H1 (cell line): Measurements from ENCODE around the gene CD8B2. TPM values are rescaled to one million over a fixed set of nuclear protein-coding genes. Genes with fewer than 3 reads are reported as not detected.

ENCODE experiments used
- CTCF ChIA-PET: fragments of 300-600 bp; sonication (Branson Sonifier 250); formaldehyde crosslinking; loops from one replicate; lab custom pipeline; 2021; ENCODE audit not compliant: partially characterized antibody; lab: Charles Lee
- POLR2A ChIA-PET: fragments of 300-600 bp; sonication (Branson Sonifier 250); formaldehyde crosslinking; loops from one replicate; lab custom pipeline; 2021; ENCODE audit warnings: inconsistent platforms; ENCODE audit not compliant: partially characterized antibody; lab: Charles Lee
- DNase-seq, 2 experiments: peaks; one replicate each; pipeline versions ENCODE4 v3.0.0 to v3.0.0-alpha.2; 2010 to 2022; ENCODE audit warnings: low spot score in 2 of 2, low read depth in 1 of 2, mixed read lengths in 1 of 2
- FAIRE-seq: peaks from 2 replicates; lab custom pipeline; 2011; peaks lifted over from hg19 to GRCh38; lab: Jason Lieb, UNC
- H2AFZ ChIP-seq: 2 replicates; pipeline ENCODE4 v1.8.1; 2012; ENCODE audit warnings: low read length, inconsistent platforms
- H2AK5ac ChIP-seq: 2 replicates; pipeline ENCODE4 v1.6.1; 2013; ENCODE audit warnings: low read depth, low read length
- H2BK120ac ChIP-seq: replicated peaks from 2 replicates; pipeline ENCODE3; 2013; ENCODE audit warnings: low read depth, low read length, inconsistent platforms
- H2BK12ac ChIP-seq: 2 replicates; pipeline ENCODE4 v1.6.1; 2013; ENCODE audit warnings: low read depth, low read length
- H2BK15ac ChIP-seq: 2 replicates; pipeline ENCODE4 v1.6.1; 2013; ENCODE audit warnings: low read length
- H2BK20ac ChIP-seq: 2 replicates; pipeline ENCODE4 v1.6.1; 2013; ENCODE audit warnings: low read length
- H2BK5ac ChIP-seq: 2 replicates; pipeline ENCODE4 v1.6.1; 2013; ENCODE audit warnings: low read depth, low read length
- H3K14ac ChIP-seq: 2 replicates; pipeline ENCODE4 v1.6.1; 2013; ENCODE audit warnings: inconsistent platforms; ENCODE audit not compliant: insufficient read length
- H3K18ac ChIP-seq: 2 replicates; pipeline ENCODE4 v1.6.1; 2013; ENCODE audit warnings: low read length; ENCODE audit errors: extremely low read depth
- H3K23ac ChIP-seq: 2 replicates; pipeline ENCODE4 v1.6.1; 2013; ENCODE audit warnings: inconsistent platforms; ENCODE audit not compliant: insufficient read length
- H3K23me2 ChIP-seq: 2 replicates; pipeline ENCODE4 v1.6.1; 2013; ENCODE audit warnings: low read depth, low read length
- H3K27ac ChIP-seq: 2 replicates; pipeline ENCODE4 v1.6.1; 2011; ENCODE audit warnings: low read depth, low read length, inconsistent platforms
- H3K27me3 ChIP-seq, 4 experiments: replicated peaks in 1 of 4; 1 replicate in 1 of 4; 2 replicates in 3 of 4; pipeline versions ENCODE4 v1.6.1 to v1.8.1; 2011 to 2013; ENCODE audit warnings: low read length in 3 of 4, mild to moderate bottlenecking in 3 of 4, inconsistent platforms in 2 of 4, mixed read lengths in 2 of 4, moderate library complexity in 1 of 4; ENCODE audit not compliant: control insufficient read depth in 3 of 4, insufficient read depth in 3 of 4; ENCODE audit errors: extremely low read depth in 1 of 4
- H3K36me3 ChIP-seq, 4 experiments: 2 replicates each; pipeline versions ENCODE4 v1.6.1 to v1.8.1; 2011 to 2013; ENCODE audit warnings: mild to moderate bottlenecking in 4 of 4, low read length in 3 of 4, moderate library complexity in 2 of 4, control low read depth in 1 of 4, inconsistent platforms in 1 of 4; ENCODE audit not compliant: insufficient read depth in 4 of 4, control insufficient read depth in 2 of 4
- H3K4ac ChIP-seq: replicated peaks from 2 replicates; pipeline ENCODE3; 2013; ENCODE audit warnings: low read length, low read depth, mixed read lengths, inconsistent platforms; ENCODE audit not compliant: insufficient read length
- H3K4me1 ChIP-seq, 4 experiments: replicated peaks in 1 of 4; 1 replicate in 1 of 4; 2 replicates in 3 of 4; pipeline versions ENCODE4 v1.6.1 to v1.8.1; 2011 to 2013; ENCODE audit warnings: low read length in 3 of 4, inconsistent platforms in 2 of 4, mixed read lengths in 1 of 4; ENCODE audit not compliant: insufficient read depth in 4 of 4, control insufficient read depth in 3 of 4
- H3K4me2 ChIP-seq, 2 experiments: 2 replicates each; pipeline versions ENCODE4 v1.6.1 to v1.8.1; 2011 to 2013; ENCODE audit warnings: low read depth in 2 of 2, low read length in 2 of 2, control low read depth in 1 of 2, inconsistent platforms in 1 of 2, mild to moderate bottlenecking in 1 of 2; ENCODE audit not compliant: insufficient read depth in 1 of 2
- H3K4me3 ChIP-seq, 4 experiments: fragments of 200-600, 300-600 bp in 1 of 4; sonication (generic), shearing (Covaris generic), sonication (Bioruptor Twin) in 1 of 4; 2 replicates each; pipeline versions ENCODE4 v1.5.1 to v1.8.1; 2011 to 2016; ENCODE audit warnings: low read length in 4 of 4, low read depth in 3 of 4, control low read depth in 2 of 4, inconsistent platforms in 2 of 4, mild to moderate bottlenecking in 2 of 4, mixed read lengths in 1 of 4, moderate library complexity in 1 of 4; ENCODE audit not compliant: insufficient read depth in 2 of 4; ENCODE audit errors: extremely low read depth in 1 of 4
- H3K56ac ChIP-seq: replicated peaks from 2 replicates; pipeline ENCODE3; 2013; ENCODE audit warnings: low read depth, mild to moderate bottlenecking, mixed read lengths, low read length, inconsistent platforms; ENCODE audit not compliant: insufficient read length
- H3K79me1 ChIP-seq: 2 replicates; pipeline ENCODE4 v1.6.1; 2013; ENCODE audit warnings: low read depth, low read length, control low read depth
- H3K79me2 ChIP-seq, 2 experiments: 2 replicates each; pipeline versions ENCODE4 v1.6.1 to v1.8.1; 2012 to 2013; ENCODE audit warnings: low read length in 2 of 2, mild to moderate bottlenecking in 2 of 2, inconsistent platforms in 1 of 2; ENCODE audit not compliant: insufficient read depth in 2 of 2, control insufficient read depth in 1 of 2
- H3K9ac ChIP-seq, 4 experiments: replicated peaks in 1 of 4; 1 replicate in 1 of 4; 2 replicates in 3 of 4; pipeline versions ENCODE4 v1.6.1 to v1.8.1; 2011 to 2013; ENCODE audit warnings: low read depth in 3 of 4, low read length in 3 of 4, control low read depth in 2 of 4, mild to moderate bottlenecking in 2 of 4, moderate library complexity in 2 of 4, inconsistent platforms in 1 of 4; ENCODE audit errors: extremely low read depth in 1 of 4
- H3K9me3 ChIP-seq, 2 experiments: 2 replicates each; pipeline versions ENCODE4 v1.6.1 to v1.8.1; 2012 to 2013; ENCODE audit warnings: mild to moderate bottlenecking in 2 of 2, moderate library complexity in 2 of 2, control low read depth in 1 of 2, inconsistent platforms in 1 of 2, low read depth in 1 of 2, low read length in 1 of 2, mixed read lengths in 1 of 2; ENCODE audit not compliant: insufficient read depth in 2 of 2
- H4K20me1 ChIP-seq, 2 experiments: replicated peaks in 1 of 2; 2 replicates each; pipeline versions ENCODE3 to v1.8.1; 2011 to 2013; ENCODE audit warnings: inconsistent platforms in 2 of 2, low read length in 2 of 2, mild to moderate bottlenecking in 1 of 2; ENCODE audit not compliant: insufficient read depth in 2 of 2, control insufficient read depth in 1 of 2
- H4K5ac ChIP-seq: 2 replicates; pipeline ENCODE4 v1.6.1; 2013; ENCODE audit warnings: low read length, low read depth, mixed read lengths, inconsistent platforms; ENCODE audit not compliant: insufficient read length
- H4K8ac ChIP-seq: 2 replicates; pipeline ENCODE4 v1.8.0; 2013; ENCODE audit warnings: mild to moderate bottlenecking, moderate library complexity, low read length, inconsistent platforms; ENCODE audit not compliant: insufficient read depth; ENCODE audit errors: extremely low read depth
- H4K91ac ChIP-seq: replicated peaks from 2 replicates; pipeline ENCODE3; 2013; ENCODE audit warnings: low read length, mixed read lengths, inconsistent platforms; ENCODE audit not compliant: insufficient read length
- KDM5A ChIP-seq: fragments of 200-600 bp; IDR thresholded peaks from 2 replicates; pipeline ENCODE4 v1.7.1; 2012; ENCODE audit warnings: mild to moderate bottlenecking, low read length, inconsistent platforms, mixed read lengths
- POLR2A ChIP-seq, 2 experiments: IDR thresholded peaks; 1 replicate in 1 of 2; 2 replicates in 1 of 2; pipeline ENCODE4 v1.6.1; 2011; ENCODE audit warnings: low read depth in 2 of 2, low read length in 2 of 2, mild to moderate bottlenecking in 2 of 2; ENCODE audit errors: control extremely low read depth in 1 of 2
- SIX5 ChIP-seq: IDR thresholded peaks from 2 replicates; pipeline ENCODE4 v1.6.1; 2011; ENCODE audit warnings: mild to moderate bottlenecking, low read depth, low read length
- SP1 ChIP-seq: IDR thresholded peaks from 2 replicates; pipeline ENCODE4 v1.6.1; 2011; ENCODE audit warnings: low read depth, low read length
- SRF ChIP-seq: IDR thresholded peaks from 2 replicates; pipeline ENCODE4 v1.6.1; 2011; ENCODE audit warnings: mild to moderate bottlenecking, low read depth, low read length, moderate library complexity
- SUZ12 ChIP-seq: fragments of 200-600 bp; sonication (generic); IDR thresholded peaks from 2 replicates; pipeline ENCODE4 v1.6.1; 2012; ENCODE audit warnings: mild to moderate bottlenecking, inconsistent platforms, low read length, moderate library complexity, mixed read lengths
- WGBS, 2 experiments: shearing (Covaris generic) in 1 of 2; methylation state at CpG; one replicate each; pipeline versions ENCODE4 v1.1.6 to v1.1.7; 2013 to 2015; ENCODE audit warnings: low lambda C conversion rate in 2 of 2, mixed read lengths in 2 of 2, inconsistent platforms in 1 of 2, low coverage in 1 of 2, missing lambda C conversion rate in 1 of 2; ENCODE audit not compliant: insufficient replicate concordance in 2 of 2, insufficient coverage in 1 of 2, insufficient read length in 1 of 2; ENCODE audit errors: extremely low coverage in 1 of 2, missing lambda C conversion rate in 1 of 2; 5-methylcytosine and 5-hydroxymethylcytosine counted together
- polyA plus RNA-seq, 7 experiments: library from polyadenylated mRNA; depleted of rRNA in 3 of 7; stranded (reverse) in 5 of 7; unstranded in 2 of 7; fragments of >200 nt in 5 of 7; fragments of 200-250 nt in 2 of 7; gene quantifications; 1 replicate in 5 of 7; 2 replicates in 1 of 7; 4 replicates in 1 of 7; pipeline versions ENCODE4 v1.2.1 to v1.2.3, GENCODE V29; 2011 to 2013; ENCODE audit warnings: missing spikeins in 2 of 7, mixed read lengths in 2 of 7
- total RNA-seq: library from RNA; stranded (reverse); fragmentation: NEBNext Ultra II Directional; extraction: Animal tissue kit (Norgen Biotek cat#: 25700); gene quantifications from 2 replicates; pipeline ENCODE4 v1.2.1, GENCODE V29; 2021
- TF ChIP-seq, protein P1 (sequence below): IDR thresholded peaks from 2 replicates; pipeline ENCODE4 v1.6.1; 2012; ENCODE audit warnings: low read length, inconsistent platforms

CD8B2 gene
- total and polyA plus RNA-seq, 2 of the 8 experiments (the other 6 are each of a cell fraction or from before 2014, with no cell fraction given): 0.03 TPM; not detected in 1

DNA sequence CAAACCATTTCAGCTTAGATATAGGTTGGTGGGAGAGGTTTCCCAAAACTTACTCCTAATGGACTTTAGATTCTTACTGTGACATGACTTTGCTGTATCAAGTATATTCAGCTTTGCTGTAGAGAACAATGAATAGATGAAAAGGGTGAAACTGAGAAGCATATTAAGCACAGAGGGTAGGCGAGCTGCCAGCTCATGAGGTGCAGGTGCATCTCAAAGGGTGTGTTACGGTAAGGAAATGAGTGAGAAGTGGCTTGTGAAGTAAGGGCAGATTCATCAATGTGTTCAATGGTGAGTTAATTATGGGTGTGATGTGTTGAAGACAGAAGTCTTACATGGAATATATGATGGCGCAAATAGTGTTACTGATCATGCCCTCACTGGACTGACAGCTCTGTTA, 49.3 kb downstream of the CD8B2 start:
- Histone ChIP-seq H3K9ac (no peak overlapping the region), H4K8ac (no peak overlapping the region), H2BK120ac (no peak overlapping the region), H3K14ac (no peak overlapping the region), H2BK12ac (no peak overlapping the region), H3K23me2 (no peaks in the 10 kb centered on the region), H3K18ac (no peak overlapping the region), H2AFZ (no peak overlapping the region), H3K4me1 (no peaks in the 10 kb centered on the region), H3K56ac (no peak overlapping the region), H3K4me3 (no peak overlapping the region), H2BK20ac (no peak overlapping the region), H3K27ac (no peak overlapping the region), H2AK5ac (no peak overlapping the region), H3K79me2 (no peaks in the 10 kb centered on the region), H2BK5ac (no peak overlapping the region), H3K23ac (no peak overlapping the region), H3K4ac (no peak overlapping the region), H3K79me1 (no peaks in the 10 kb centered on the region), H3K4me2 (no peak overlapping the region), H2BK15ac (no peak overlapping the region), H4K20me1 (no peaks in the 10 kb centered on the region)
- no peak for DNase-seq
- 90% methylated on average over 3 of the region's 3 CpGs; no CpG with 5 or more reads in 1 of the 2 experiments for WGBS, 2 experiments
- no peak for FAIRE-seq
- POLR2A ChIA-PET: no interaction called here
- no peak for TF ChIP-seq POLR2A (IDR thresholded peaks at IDR 0.05; ENCODE audit: control extremely low read depth in 1 of 2, low read depth in 2 of 2, low read length in 2 of 2)
- TF ChIP-seq SUZ12: no peak
- TF ChIP-seq KDM5A: no peak
- no peak for TF ChIP-seq SP1
- TF ChIP-seq SRF: no peak
- no peak for TF ChIP-seq SIX5
- TF ChIP-seq, protein P1, sequence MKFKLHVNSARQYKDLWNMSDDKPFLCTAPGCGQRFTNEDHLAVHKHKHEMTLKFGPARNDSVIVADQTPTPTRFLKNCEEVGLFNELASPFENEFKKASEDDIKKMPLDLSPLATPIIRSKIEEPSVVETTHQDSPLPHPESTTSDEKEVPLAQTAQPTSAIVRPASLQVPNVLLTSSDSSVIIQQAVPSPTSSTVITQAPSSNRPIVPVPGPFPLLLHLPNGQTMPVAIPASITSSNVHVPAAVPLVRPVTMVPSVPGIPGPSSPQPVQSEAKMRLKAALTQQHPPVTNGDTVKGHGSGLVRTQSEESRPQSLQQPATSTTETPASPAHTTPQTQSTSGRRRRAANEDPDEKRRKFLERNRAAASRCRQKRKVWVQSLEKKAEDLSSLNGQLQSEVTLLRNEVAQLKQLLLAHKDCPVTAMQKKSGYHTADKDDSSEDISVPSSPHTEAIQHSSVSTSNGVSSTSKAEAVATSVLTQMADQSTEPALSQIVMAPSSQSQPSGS: no peak
- TF ChIP-seq, all 59 proteins: peak for 0
- Histone ChIP-seq H3K27me3 (no peaks in the 10 kb centered on the region), H4K5ac (no peak overlapping the region), H3K36me3 (no peaks in the 10 kb centered on the region), H4K91ac (no peak overlapping the region), H3K9me3 (no peaks in the 10 kb centered on the region)
- CTCF ChIA-PET: interaction anchor here (0.6 to 2.5 kb wide), 3 partner anchors 30 to 287 kb away, joined by 3 to 6 read pairs (median 5); no protein-coding TSS in a partner anchor
